HepG2 (cell line): ENCODE measurements around the gene CDCA5. TPM values are rescaled to one million over a fixed set of nuclear protein-coding genes. Genes with fewer than 3 reads are reported as not detected.

ENCODE experiments used
- CEBPB ChIP-seq: IDR thresholded peaks from 2 replicates; pipeline ENCODE4 v1.6.1; 2011; ENCODE audit warnings: low read depth, low read length, improper control_type of control experiment, borderline replicate concordance
- DPF2 ChIP-seq: sonication (generic); formaldehyde crosslinking; IDR thresholded peaks from 2 replicates; pipeline ENCODE4 v1.4.0; 2020; ENCODE audit warnings: mild to moderate bottlenecking, low read depth, missing genetic modification reagents, borderline replicate concordance
- ETV5 ChIP-seq: IDR thresholded peaks from 2 replicates; pipeline ENCODE4 v1.6.1; 2018; ENCODE audit warnings: missing biosample characterization, missing genetic modification reagents, inconsistent platforms, borderline replicate concordance
- FUBP1 ChIP-seq: sonication (generic); formaldehyde crosslinking; IDR thresholded peaks from 2 replicates; pipeline ENCODE4 v1.5.1; 2020; ENCODE audit warnings: missing genetic modification reagents, mild to moderate bottlenecking, borderline replicate concordance
- GTF3A ChIP-seq: sonication (generic); formaldehyde crosslinking; conservative IDR thresholded peaks from 2 replicates; pipeline ENCODE4 v1.4.0; 2020; ENCODE audit warnings: mild to moderate bottlenecking, missing genetic modification reagents
- HHEX ChIP-seq: IDR thresholded peaks from 2 replicates; pipeline ENCODE4 v1.6.1; 2016; ENCODE audit warnings: control low read depth
- HOXA9 ChIP-seq: sonication (generic); formaldehyde crosslinking; IDR thresholded peaks from 2 replicates; pipeline ENCODE4 v1.8.1; 2022; ENCODE audit warnings: missing genetic modification reagents, mild to moderate bottlenecking, moderate library complexity, borderline replicate concordance
- IKZF5 ChIP-seq: IDR thresholded peaks from 2 replicates; pipeline ENCODE4 v1.6.1; 2018; ENCODE audit warnings: missing genetic modification reagents, mild to moderate bottlenecking, missing compliant biosample characterization
- KLF13 ChIP-seq: sonication (generic); formaldehyde crosslinking; IDR thresholded peaks from 2 replicates; pipeline ENCODE4 v1.4.0; 2020; ENCODE audit warnings: mild to moderate bottlenecking, missing genetic modification reagents
- SMAD1 ChIP-seq: sonication (generic); formaldehyde crosslinking; IDR thresholded peaks from 2 replicates; pipeline ENCODE4 v1.4.0; 2020; ENCODE audit warnings: missing genetic modification reagents, low read depth, mild to moderate bottlenecking, borderline replicate concordance
- SMARCC2 ChIP-seq: fragments of 450-650 bp; IDR thresholded peaks from 2 replicates; pipeline ENCODE4 v1.6.1; 2017; ENCODE audit warnings: antibody characterized with exemption, mild to moderate bottlenecking
- SP140L ChIP-seq: sonication (generic); formaldehyde crosslinking; IDR thresholded peaks from 2 replicates; pipeline ENCODE4 v1.4.0; 2020; ENCODE audit warnings: missing genetic modification reagents, borderline replicate concordance
- THAP11 ChIP-seq: IDR thresholded peaks from 2 replicates; pipeline ENCODE4 v1.6.1; 2016; ENCODE audit warnings: missing biosample characterization, missing genetic modification reagents
- ZKSCAN5 ChIP-seq: sonication (generic); formaldehyde crosslinking; IDR thresholded peaks from 2 replicates; pipeline ENCODE4 v1.5.1; 2020; ENCODE audit warnings: mild to moderate bottlenecking, missing genetic modification reagents
- ZNF12 ChIP-seq: sonication (generic); formaldehyde crosslinking; IDR thresholded peaks from 2 replicates; pipeline ENCODE4 v1.5.0; 2020; ENCODE audit warnings: missing genetic modification reagents
- ZNF549 ChIP-seq: sonication (generic); formaldehyde crosslinking; IDR thresholded peaks from 2 replicates; pipeline ENCODE4 v1.5.0; 2020; ENCODE audit warnings: missing genetic modification reagents
- ZNF589 ChIP-seq: sonication (generic); formaldehyde crosslinking; conservative IDR thresholded peaks from 2 replicates; pipeline ENCODE4 v1.8.0; 2022; ENCODE audit warnings: mild to moderate bottlenecking, moderate library complexity, missing genetic modification reagents
- ZNF605 ChIP-seq: sonication (generic); formaldehyde crosslinking; IDR thresholded peaks from 2 replicates; pipeline ENCODE4 v1.8.0; 2022; ENCODE audit warnings: mild to moderate bottlenecking, missing genetic modification reagents
- ZNF614 ChIP-seq: IDR thresholded peaks from 2 replicates; pipeline ENCODE4 v1.6.1; 2018; ENCODE audit warnings: missing biosample characterization, missing genetic modification reagents, inconsistent platforms, borderline replicate concordance
- ZNF737 ChIP-seq: sonication (generic); formaldehyde crosslinking; IDR thresholded peaks from 2 replicates; pipeline ENCODE4 v1.5.0; 2020; ENCODE audit warnings: missing genetic modification reagents, mild to moderate bottlenecking, borderline replicate concordance
- ZSCAN30 ChIP-seq: sonication (generic); formaldehyde crosslinking; IDR thresholded peaks from 2 replicates; pipeline ENCODE4 v1.5.0; 2020; ENCODE audit warnings: mild to moderate bottlenecking, missing genetic modification reagents
- polyA plus RNA-seq, 8 experiments: library from polyadenylated mRNA; depleted of rRNA in 3 of 8; stranded (reverse) in 7 of 8; unstranded in 1 of 8; fragments of >200 nt; fragmentation: Illumina TruSeq in 4 of 8; extraction: Trizol in 4 of 8; gene quantifications; 2 replicates each; pipeline versions ENCODE4 v1.2.1 to v1.2.3, GENCODE V29; 2011 to 2016; ENCODE audit warnings: low read depth in 4 of 8, missing spikeins in 1 of 8, mixed read lengths in 1 of 8; ENCODE audit not compliant: insufficient read depth in 1 of 8
- total RNA-seq, 5 experiments: library from RNA; depleted of rRNA; stranded (reverse); fragments of >200 nt; fragmentation: Illumina TruSeq; extraction: Trizol; gene quantifications; 2 replicates each; pipeline ENCODE4 v1.2.3, GENCODE V29; 2016; ENCODE audit warnings: low read depth in 1 of 5
- TF ChIP-seq, protein P1 (sequence below): sonication (generic); formaldehyde crosslinking; IDR thresholded peaks from 2 replicates; pipeline ENCODE4 v1.5.1; 2020; ENCODE audit warnings: missing genetic modification reagents, mild to moderate bottlenecking, borderline replicate concordance
- TF ChIP-seq, protein P2 (sequence below): sonication (generic); formaldehyde crosslinking; IDR thresholded peaks from 2 replicates; pipeline ENCODE4 v1.4.0; 2020; ENCODE audit warnings: missing genetic modification reagents
- TF ChIP-seq, protein P3 (sequence below): sonication (generic); formaldehyde crosslinking; IDR thresholded peaks from 2 replicates; pipeline ENCODE4 v1.5.0; 2020; ENCODE audit warnings: missing genetic modification reagents

CDCA5 gene
- total and polyA plus RNA-seq, 2 of the 13 experiments (the other 11 are each of a cell fraction or from before 2014, with no cell fraction given): 13.5 to 50.6 TPM

- TF ChIP-seq, protein P1, sequence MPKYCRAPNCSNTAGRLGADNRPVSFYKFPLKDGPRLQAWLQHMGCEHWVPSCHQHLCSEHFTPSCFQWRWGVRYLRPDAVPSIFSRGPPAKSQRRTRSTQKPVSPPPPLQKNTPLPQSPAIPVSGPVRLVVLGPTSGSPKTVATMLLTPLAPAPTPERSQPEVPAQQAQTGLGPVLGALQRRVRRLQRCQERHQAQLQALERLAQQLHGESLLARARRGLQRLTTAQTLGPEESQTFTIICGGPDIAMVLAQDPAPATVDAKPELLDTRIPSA: no peak
- TF ChIP-seq SMAD1 (no peak), CEBPB (no peak), FUBP1 (CRISPR knock-in tag) (no peak), KLF13 (no peak), HHEX (CRISPR knock-in tag) (no peak), ZSCAN30 (no peak; the same call in 1 of the 2 replicates), DPF2 (CRISPR knock-in tag) (no peak), ZNF12 (CRISPR knock-in tag) (0 out of 2 replicates have a peak, but pooled peaks have one; percentile 25), ZNF605 (CRISPR knock-in tag) (no peak), GTF3A (CRISPR knock-in tag) (no peak), ZNF737 (CRISPR knock-in tag) (no peak), THAP11 (CRISPR knock-in tag) (peak; percentile 27; the same call in 1 of the 2 replicates), ETV5 (CRISPR knock-in tag) (peak; percentile 50; the same call in 1 of the 2 replicates), ZKSCAN5 (CRISPR knock-in tag) (no peak), ZNF589 (CRISPR knock-in tag) (peak; percentile 38; the same call in 1 of the 2 replicates), IKZF5 (CRISPR knock-in tag) (peak; percentile 56; the same call in 1 of the 2 replicates), ZNF549 (CRISPR knock-in tag) (no peak), SP140L (CRISPR knock-in tag) (0 out of 2 replicates have a peak, but pooled peaks have one; percentile 28), ZNF614 (CRISPR knock-in tag) (peak; percentile 46; the same call in 1 of the 2 replicates), SMARCC2 (no peak), HOXA9 (peak; percentile 71; the same call in 1 of the 2 replicates)
- TF ChIP-seq, protein P2, sequence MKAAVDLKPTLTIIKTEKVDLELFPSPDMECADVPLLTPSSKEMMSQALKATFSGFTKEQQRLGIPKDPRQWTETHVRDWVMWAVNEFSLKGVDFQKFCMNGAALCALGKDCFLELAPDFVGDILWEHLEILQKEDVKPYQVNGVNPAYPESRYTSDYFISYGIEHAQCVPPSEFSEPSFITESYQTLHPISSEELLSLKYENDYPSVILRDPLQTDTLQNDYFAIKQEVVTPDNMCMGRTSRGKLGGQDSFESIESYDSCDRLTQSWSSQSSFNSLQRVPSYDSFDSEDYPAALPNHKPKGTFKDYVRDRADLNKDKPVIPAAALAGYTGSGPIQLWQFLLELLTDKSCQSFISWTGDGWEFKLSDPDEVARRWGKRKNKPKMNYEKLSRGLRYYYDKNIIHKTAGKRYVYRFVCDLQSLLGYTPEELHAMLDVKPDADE (CRISPR knock-in tag): no peak
- TF ChIP-seq, protein P3, sequence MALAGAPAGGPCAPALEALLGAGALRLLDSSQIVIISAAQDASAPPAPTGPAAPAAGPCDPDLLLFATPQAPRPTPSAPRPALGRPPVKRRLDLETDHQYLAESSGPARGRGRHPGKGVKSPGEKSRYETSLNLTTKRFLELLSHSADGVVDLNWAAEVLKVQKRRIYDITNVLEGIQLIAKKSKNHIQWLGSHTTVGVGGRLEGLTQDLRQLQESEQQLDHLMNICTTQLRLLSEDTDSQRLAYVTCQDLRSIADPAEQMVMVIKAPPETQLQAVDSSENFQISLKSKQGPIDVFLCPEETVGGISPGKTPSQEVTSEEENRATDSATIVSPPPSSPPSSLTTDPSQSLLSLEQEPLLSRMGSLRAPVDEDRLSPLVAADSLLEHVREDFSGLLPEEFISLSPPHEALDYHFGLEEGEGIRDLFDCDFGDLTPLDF: peak; percentile 28; the same call in 1 of the 2 replicates
Observed at GRCh38 chr11:65112546-65113360, 28.9 kb upstream of the CDCA5 start (continued).
